GM13977 (cell line): ENCODE measurements around the gene GJA9.

Experiments used
- DNase-seq: peaks from one replicate; pipeline ENCODE4 v3.0.0; 2012; ENCODE audit warnings: low spot score
- CTCF ChIP-seq: IDR thresholded peaks from 2 replicates; pipeline ENCODE4 v1.5.1; 2012; ENCODE audit warnings: mild to moderate bottlenecking, control low read depth; ENCODE audit not compliant: insufficient read depth; ENCODE audit errors: extremely low read depth, missing control alignments
- in situ Hi-C: fragments of 300-500 bp; cut with MboI; formaldehyde crosslinking; loops from one replicate; pipeline ENCODE4 v1.12.0; 2022; ENCODE audit warnings: low sequenced_read_pairs, low pct_unique_long_range_greater_than_20kb, mixed read lengths, inconsistent platforms; ENCODE audit not compliant: unreplicated experiment

GJA9 gene

DNA sequence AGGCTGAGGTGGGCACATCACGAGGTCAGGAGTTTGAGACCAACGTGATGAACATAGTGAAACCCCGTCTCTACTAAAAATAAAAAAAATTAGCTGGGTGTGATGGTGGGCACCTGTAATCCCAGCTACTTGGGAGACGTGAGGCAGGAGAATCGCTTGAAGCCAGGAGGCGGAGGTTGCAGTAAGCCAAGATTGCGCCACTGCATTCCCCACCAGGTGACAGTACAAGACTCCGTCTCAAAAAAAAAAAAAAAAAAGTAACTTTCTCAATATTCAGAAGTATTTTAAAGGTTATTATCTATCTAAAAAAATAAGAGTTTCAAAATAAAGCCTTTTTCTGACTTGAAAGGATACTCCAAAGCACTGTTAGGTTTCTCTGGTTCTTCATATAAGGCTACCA, 14.2 kb downstream of the GJA9 start:
- TF ChIP-seq CTCF = no peak
- DNase-seq = no peak
- in situ Hi-C loops = no loop called here

- in situ Hi-C loops = no loop called here
- no peak for TF ChIP-seq CTCF
- DNase-seq = no peak
Observed at GRCh38 chr1:38865112-38865715, 16.2 kb downstream of the GJA9 start.

DNA sequence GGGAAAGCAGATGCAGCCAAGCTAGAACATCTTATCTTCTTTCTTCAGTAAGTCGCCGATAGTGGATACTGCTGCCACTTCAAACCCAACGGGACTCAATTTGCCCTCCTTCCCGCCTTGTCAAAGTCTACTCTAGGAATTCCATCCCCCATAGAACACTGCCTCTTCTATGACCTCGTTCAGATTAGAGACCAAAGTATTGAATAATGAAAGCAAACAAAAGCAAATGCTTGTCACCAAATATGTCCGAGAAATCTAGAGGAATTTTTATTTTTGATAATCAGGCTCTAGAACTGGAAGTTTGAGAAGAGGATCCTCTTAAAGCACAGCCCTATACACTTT, 21.0 kb downstream of the GJA9 start:
- TF ChIP-seq CTCF = no peak
- DNase-seq = no peak
- in situ Hi-C loops = no loop called here

- peak; percentile 99 for DNase-seq
- in situ Hi-C loops = no loop called here
- TF ChIP-seq CTCF = no peak
Observed at GRCh38 chr1:38859561-38860453, 21.6 kb downstream of the GJA9 start, which contains the start of gene RRAGC. Gene RRAGC, minus strand, starts transcription at chr1:38859772. Its CDS starts 126 bp downstream, at chr1:38859646.

GRCh38 chr1:38858833-38859560, 22.4 kb downstream of the GJA9 start:
- in situ Hi-C loops = no loop called here
- no peak for TF ChIP-seq CTCF
- DNase-seq = peak; percentile 57

DNA sequence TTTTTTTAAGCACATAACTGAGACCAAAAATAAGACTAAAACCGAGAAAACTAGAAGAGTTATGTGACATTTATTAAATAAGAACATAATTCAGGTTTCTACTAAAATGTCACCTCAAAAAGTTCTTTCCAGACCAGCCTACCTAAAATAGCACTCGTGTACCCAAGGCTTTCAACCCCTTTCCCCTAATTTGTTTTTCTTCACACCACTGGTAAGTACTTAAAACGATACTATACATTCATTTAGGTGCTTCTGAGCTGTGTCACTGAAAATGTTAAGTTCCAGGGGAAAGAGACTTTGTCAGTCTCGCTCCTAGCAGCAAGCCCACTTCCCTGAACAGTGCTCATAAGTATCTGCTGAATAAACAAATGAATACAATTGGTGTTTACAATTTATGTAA, 28.6 kb downstream of the GJA9 start:
- peak; percentile 53 for DNase-seq
- no peak for TF ChIP-seq CTCF
- in situ Hi-C loops = no loop called here
